K562 (cell line): ENCODE measurements around the gene HOXD9. TPM values are rescaled to one million over a fixed set of nuclear protein-coding genes. Genes with fewer than 3 reads are reported as not detected.

ENCODE experiments used
- ATAC-seq: fragments of 200-7000 bp; cut with Tn5 transposase; 3 replicates; pipeline ENCODE4 v1.9.1; 2020; ENCODE audit warnings: moderate library complexity
- Bru-seq: library from RNA; stranded (reverse); fragments of 400-500 nt; gene quantifications from one replicate; lab custom pipeline; 2021; lab: Mats Ljungman, UMichigan
- BruChase-seq, 2 experiments: library from RNA; stranded (reverse); fragments of 400-500 nt; gene quantifications; one replicate each; lab custom pipeline; 2021; lab: Mats Ljungman, UMichigan
- BruUV-seq: library from RNA; stranded (reverse); fragments of 400-500 nt; replicated peaks from 2 replicates; lab custom pipeline; 2021; lab: Mats Ljungman, UMichigan
- CTCF ChIA-PET: fragments of 300-600 bp; formaldehyde crosslinking; extraction: SDS; loops from one replicate; lab custom pipeline; 2021; ENCODE audit warnings: low intra/inter-chr PET ratio; lab: Yijun Ruan, JAX
- POLR2A ChIA-PET: fragments of 300-600, 350-650 bp; sonication (Branson Sonifier 250); formaldehyde crosslinking; extraction: SDS; loops from one replicate; lab custom pipeline; 2021; ENCODE audit warnings: antibody characterized with exemption, inconsistent platforms; lab: Yijun Ruan, JAX
- DNase-seq, 4 experiments: peaks; one replicate each; pipeline versions ENCODE4 v3.0.0 to v3.0.0-alpha.2; 2011 to 2018; ENCODE audit warnings: low spot score in 3 of 4, mixed read lengths in 3 of 4; ENCODE audit errors: extremely low read depth in 1 of 4
- FAIRE-seq: peaks from 2 replicates; lab custom pipeline; 2011; peaks lifted over from hg19 to GRCh38; lab: Jason Lieb, UNC
- H2AFZ ChIP-seq: 2 replicates; pipeline ENCODE4 v1.6.0; 2011; ENCODE audit warnings: low read depth, low read length, control low read depth, inconsistent platforms
- H3K27ac ChIP-seq: fragments of 200-600 bp; 3 replicates; pipeline ENCODE4 v1.8.0; 2011; ENCODE audit warnings: low read depth, mild to moderate bottlenecking, control low read depth, inconsistent platforms, low read length, moderate library complexity, mixed read lengths; ENCODE audit errors: extremely low read depth
- H3K27me3 ChIP-seq, 2 experiments: fragments of 300-600 bp in 1 of 2; 2 replicates in 1 of 2; 3 replicates in 1 of 2; pipeline versions ENCODE4 v1.6.0 to v1.8.0; 2011; ENCODE audit warnings: inconsistent platforms in 2 of 2, low read length in 2 of 2, mild to moderate bottlenecking in 1 of 2, mixed read lengths in 1 of 2, moderate library complexity in 1 of 2; ENCODE audit not compliant: control insufficient read depth in 2 of 2, insufficient read depth in 2 of 2
- H3K36me3 ChIP-seq: fragments of 300-600 bp; 3 replicates; pipeline ENCODE4 v1.8.0; 2011; ENCODE audit warnings: mild to moderate bottlenecking, low read length, inconsistent platforms; ENCODE audit not compliant: control insufficient read depth, insufficient read depth
- H3K4me1 ChIP-seq, 2 experiments: fragments of 200-600 bp in 1 of 2; replicated peaks in 1 of 2; 2 replicates in 1 of 2; 3 replicates in 1 of 2; pipeline versions ENCODE4 v1.5.1 to v1.8.0; 2011; ENCODE audit warnings: inconsistent platforms in 2 of 2, low read length in 2 of 2, mild to moderate bottlenecking in 1 of 2, mixed read lengths in 1 of 2, moderate library complexity in 1 of 2; ENCODE audit not compliant: control insufficient read depth in 2 of 2, insufficient read depth in 2 of 2
- H3K4me2 ChIP-seq: 2 replicates; pipeline ENCODE4 v1.6.1; 2011; ENCODE audit warnings: low read length, control low read depth, inconsistent platforms, mixed read lengths; ENCODE audit not compliant: insufficient read depth
- H3K4me3 ChIP-seq: fragments of 200-600 bp; sonication (generic), shearing (Covaris generic); 2 replicates; pipeline ENCODE4 v1.5.1; 2016; ENCODE audit warnings: control low read depth, inconsistent platforms
- H3K79me2 ChIP-seq: fragments of 200-600 bp; 3 replicates; pipeline ENCODE4 v1.8.0; 2011; ENCODE audit warnings: low read length, inconsistent platforms; ENCODE audit not compliant: control insufficient read depth, insufficient read depth
- H3K9ac ChIP-seq, 2 experiments: 2 replicates each; pipeline versions ENCODE4 v1.6.0 to v1.6.1; 2011; ENCODE audit warnings: low read depth in 2 of 2, low read length in 2 of 2, control low read depth in 1 of 2, inconsistent platforms in 1 of 2, mild to moderate bottlenecking in 1 of 2, mixed read lengths in 1 of 2; ENCODE audit not compliant: insufficient read depth in 1 of 2
- H3K9me1 ChIP-seq: one replicate; pipeline ENCODE4 v1.6.0; 2011; ENCODE audit warnings: inconsistent platforms, mild to moderate bottlenecking, low read length, moderate library complexity; ENCODE audit not compliant: control insufficient read depth, insufficient read depth
- H3K9me3 ChIP-seq: replicated peaks from 2 replicates; pipeline ENCODE4 v1.5.1; 2011; ENCODE audit warnings: low read depth, low read length, inconsistent platforms; ENCODE audit not compliant: control insufficient read depth, insufficient read depth
- H4K20me1 ChIP-seq: replicated peaks from 2 replicates; pipeline ENCODE4 v1.6.1; 2011; ENCODE audit warnings: low read length, inconsistent platforms, mixed read lengths; ENCODE audit not compliant: control insufficient read depth, insufficient read depth
- BCOR ChIP-seq: fragments of 450-650 bp; IDR thresholded peaks from 2 replicates; pipeline ENCODE4 v1.6.1; 2016
- BRF1 ChIP-seq: IDR thresholded peaks from 3 replicates; pipeline ENCODE4 v1.6.1; 2011; ENCODE audit warnings: borderline replicate concordance, mild to moderate bottlenecking; ENCODE audit not compliant: insufficient read length; ENCODE audit errors: extremely low read depth
- ETV6 ChIP-seq, 3 experiments: fragments of 150-350 bp in 1 of 3; sonication (generic) in 1 of 3; formaldehyde crosslinking in 1 of 3; IDR thresholded peaks; 2 replicates each; pipeline versions ENCODE4 v1.6.1 to v1.8.0; 2014 to 2022; ENCODE audit warnings: borderline replicate concordance in 2 of 3, low read depth in 2 of 3, antibody characterized with exemption in 1 of 3, low read length in 1 of 3, mild to moderate bottlenecking in 1 of 3, missing genetic modification reagents in 1 of 3
- SP2 ChIP-seq: IDR thresholded peaks from 2 replicates; pipeline ENCODE4 v1.6.1; 2011; ENCODE audit warnings: mild to moderate bottlenecking, low read depth, low read length, moderate library complexity; ENCODE audit not compliant: poor library complexity, severe bottlenecking; ENCODE audit errors: extremely low read depth
- TFE3 ChIP-seq: fragments of 450-650 bp; formaldehyde crosslinking; IDR thresholded peaks from 2 replicates; pipeline ENCODE4 v1.4.0; 2020; ENCODE audit warnings: mild to moderate bottlenecking, mixed read lengths
- USF2 ChIP-seq: sonication (generic); formaldehyde crosslinking; IDR thresholded peaks from 2 replicates; pipeline ENCODE4 v1.5.0; 2020; ENCODE audit warnings: missing genetic modification reagents
- ZNF707 ChIP-seq: fragments of 250-450 bp; sonication (Bioruptor Pico); conservative IDR thresholded peaks from 2 replicates; pipeline ENCODE4 v1.8.0; 2022; ENCODE audit warnings: inconsistent platforms, mild to moderate bottlenecking, moderate library complexity
- WGBS: fragments of 100-300 bp; shearing (Covaris generic); methylation state at CpG from one replicate; pipeline ENCODE4 v1.1.6; 2016; ENCODE audit warnings: low coverage, mixed read lengths; ENCODE audit not compliant: insufficient coverage; ENCODE audit errors: missing lambda C conversion rate; 5-methylcytosine and 5-hydroxymethylcytosine counted together
- in situ Hi-C: fragments of 300-500 bp; cut with MboI; formaldehyde crosslinking; loops from 4 replicates; pipeline ENCODE4 v1.15.0; 2018; ENCODE audit warnings: inconsistent platforms, mixed read lengths
- intact Hi-C: fragments of 100-400 bp; cut with micrococcal nuclease; formaldehyde crosslinking; loops from 2 replicates; pipeline ENCODE4 v1.14.2; 2022
- long read RNA-seq, 3 experiments: library from polyadenylated mRNA in 2 of 3; library from RNA in 1 of 3; unstranded in 2 of 3; stranded (forward) in 1 of 3; transcript quantifications; one replicate each; pipeline ENCODE4 v2.0.0, GENCODE V29; 2019 to 2022
- polyA minus RNA-seq, 3 experiments: library from RNA; depleted of rRNA, polyadenylated mRNA; stranded (reverse); fragments of >200 nt; gene quantifications; 2 replicates each; pipeline ENCODE4 v1.2.3, GENCODE V29; 2011
- polyA plus RNA-seq, 8 experiments: library from polyadenylated mRNA; depleted of rRNA in 4 of 8; stranded (reverse) in 5 of 8; unstranded in 3 of 8; fragments of >200 nt; fragmentation: Nextera tagmentation in 2 of 8; fragmentation: Illumina TruSeq in 1 of 8; extraction: Ambion mirVana in 2 of 8; extraction: Trizol in 1 of 8; gene quantifications; 2 replicates each; pipeline versions ENCODE4 v1.2.1 to v1.2.3, GENCODE V29; 2011 to 2014; ENCODE audit warnings: inconsistent platforms in 1 of 8, missing spikeins in 1 of 8
- total RNA-seq, 7 experiments: library from RNA; depleted of rRNA in 6 of 7; stranded (reverse); fragments of >200 nt in 6 of 7; fragmentation: Illumina TruSeq in 2 of 7; extraction: Trizol in 2 of 7; gene quantifications; 2 replicates each; pipeline versions ENCODE4 v1.2.1 to v1.2.3, GENCODE V29; 2011 to 2021; ENCODE audit warnings: low replicate concordance in 1 of 7

Gene HOXD9
- total RNA-seq (2011; cell fraction: chromatin; rRNA removed; ENCODE audit: low replicate concordance), result not detected in 2 replicates
- not detected in 2 replicates for total RNA-seq (2011; cell fraction: nucleolus; rRNA removed)
- total RNA-seq (2011; cell fraction: nucleoplasm; rRNA removed), result not detected in 2 replicates
- total RNA-seq (2014; rRNA removed), result not detected in 2 replicates
- total RNA-seq (2014; rRNA removed; fragmentation: Illumina TruSeq; extraction: Trizol), result not detected in 2 replicates
- total RNA-seq (2015; rRNA removed; fragmentation: Illumina TruSeq; extraction: Trizol), result not detected in 2 replicates
- not detected in 2 replicates for total RNA-seq (2021)
- polyA plus RNA-seq (2011; rRNA removed), result not detected in 2 replicates
- not detected in 2 replicates for polyA plus RNA-seq (2011; cell fraction: cytosol; rRNA removed)
- not detected in 2 replicates for polyA plus RNA-seq (2011; cell fraction: nucleus; rRNA removed)
- not detected in 2 replicates for polyA plus RNA-seq (2012)
- not detected in 2 replicates for polyA plus RNA-seq (2014; fragmentation: Illumina TruSeq; extraction: Trizol)
- polyA plus RNA-seq (2014; fragmentation: Nextera tagmentation; extraction: Ambion mirVana), result not detected
- not detected in 2 replicates for polyA plus RNA-seq (2014; rRNA removed)
- polyA minus RNA-seq (2011; rRNA and poly(A)+ RNA removed), result not detected in 2 replicates
- polyA minus RNA-seq (2011; cell fraction: cytosol; rRNA and poly(A)+ RNA removed), result not detected in 2 replicates
- not detected in 2 replicates for polyA minus RNA-seq (2011; cell fraction: nucleus; rRNA and poly(A)+ RNA removed)
- Bru-seq, nascent RNA, result not detected
- not detected for BruChase-seq, experiment 1, labeled RNA remaining after a 2-hour chase
- BruChase-seq, experiment 2, labeled RNA remaining after a 6-hour chase, result not detected
- long read RNA-seq, experiment 1, result 0 reads
- long read RNA-seq, experiment 2, result 0 reads
- long read RNA-seq, experiment 3, result 0 reads

GRCh38 chr2:176122683-176123410 is at the start of gene HOXD9:
Gene HOXD9 (plus strand): TSS chr2:176122719. CDS start chr2:176122769, 50 bp downstream.
- intact Hi-C loops (no loop called here), in situ Hi-C loops (no loop called here)
- no peaks in the 10 kb centered on the region for H3K9me1 ChIP-seq
- no TSS peak for BruUV-seq
- no peak within 1 kb of the TSS for H3K4me2 ChIP-seq
- no peaks in the 10 kb centered on the region for H3K9me3 ChIP-seq
- no peaks in the 10 kb centered on the region for H3K36me3 ChIP-seq
- no peaks in the 10 kb centered on the region for H3K79me2 ChIP-seq
- H3K4me1 ChIP-seq, result peaks cover 0 to 19% of the 10 kb centered on the region in 2 experiments; a peak in 2 of 5 replicates
- peaks cover 6% of the 10 kb centered on the region; the same call in 1 of the 2 replicates for H4K20me1 ChIP-seq
- 41% methylated on average over 60 of the region's 84 CpGs for WGBS
- H3K4me3 ChIP-seq, result no peak within 1 kb of the TSS
- FAIRE-seq (no peak), ATAC-seq (no peak), DNase-seq (no peak)
- H2AFZ ChIP-seq, result no peak within 1 kb of the TSS
- TF ChIP-seq BRF1 (no peak), ETV6 (IDR thresholded peaks at IDR 0.05; ENCODE audit: borderline replicate concordance in 1 of 2, low read depth in 2 of 2, low read length in 1 of 2) (no peak), ETV6 (CRISPR knock-in tag; IDR thresholded peaks at IDR 0.05; ENCODE audit: borderline replicate concordance) (no peak), BCOR (no peak), TFE3 (CRISPR knock-in tag) (peak; percentile 34; the same call in 1 of the 2 replicates), ZNF707 (no peak), USF2 (CRISPR knock-in tag) (peak; percentile 57), SP2 (no peak)
- H3K27me3 ChIP-seq, result peaks cover 68 to 71% of the 10 kb centered on the region in 2 experiments
- ChIA-PET POLR2A (no interaction called here), CTCF (interaction anchor here (1.1 kb wide), 1 partner anchor 1024 kb away, joined by 3 read pairs; no protein-coding TSS in a partner anchor)
- H3K9ac ChIP-seq, result no peak within 1 kb of the TSS
- H3K27ac ChIP-seq, result no peak within 1 kb of the TSS
